Lung (tissue), 12 donors: ENCODE measurements around the gene BCL2L13. TPM values are rescaled to one million over a fixed set of nuclear protein-coding genes. Genes with fewer than 3 reads are reported as not detected.
"Not testable (repeated sequence)": the region's sequence is repeated elsewhere in the genome, so short reads cannot be mapped to it uniquely, and the experiment has no call there.

Experiments
- ATAC-seq: fragments of 200-7000 bp; cut with Tn5 transposase; one replicate; pipeline ENCODE4 v1.9.1; 2020; ENCODE audit warnings: moderate number of reproducible peaks; ENCODE audit not compliant: insufficient read depth, low FRiP score
- DNase-seq, 3 donors: peaks; one replicate each; pipeline ENCODE4 v3.0.0-alpha.2; 2013 to 2017
- H3K27ac ChIP-seq, 2 donors: one replicate each; pipeline ENCODE4 v1.5.1; 2013; ENCODE audit warnings: mild to moderate bottlenecking in 2 of 2, moderate library complexity in 2 of 2, control low read depth in 1 of 2, inconsistent platforms in 1 of 2, low read depth in 1 of 2, low read length in 1 of 2
- H3K27me3 ChIP-seq, 3 donors: one replicate each; pipeline ENCODE4 v1.5.1; 2013; ENCODE audit warnings: low read length in 2 of 3; ENCODE audit not compliant: control insufficient read depth in 3 of 3, insufficient read depth in 3 of 3
- H3K36me3 ChIP-seq, 4 donors: one replicate each; pipeline ENCODE4 v1.5.1; 2013; ENCODE audit warnings: low read length in 4 of 4, mild to moderate bottlenecking in 1 of 4, moderate library complexity in 1 of 4; ENCODE audit not compliant: control insufficient read depth in 4 of 4, insufficient read depth in 4 of 4
- H3K4me1 ChIP-seq, 5 donors: one replicate each; pipeline ENCODE4 v1.5.1; 2013; ENCODE audit warnings: low read length in 5 of 5, mild to moderate bottlenecking in 2 of 5, moderate library complexity in 1 of 5; ENCODE audit not compliant: control insufficient read depth in 5 of 5, insufficient read depth in 5 of 5
- H3K4me3 ChIP-seq: one replicate; pipeline ENCODE4 v1.5.1; 2013; ENCODE audit warnings: mild to moderate bottlenecking, control low read depth, moderate library complexity
- H3K9ac ChIP-seq, 2 donors: one replicate each; pipeline ENCODE4 v1.5.1; 2013; ENCODE audit warnings: low read length in 2 of 2, control low read depth in 1 of 2; ENCODE audit not compliant: insufficient read depth in 1 of 2
- H3K9me3 ChIP-seq, 4 donors: one replicate each; pipeline ENCODE4 v1.5.1; 2013; ENCODE audit warnings: low read length in 3 of 4, mild to moderate bottlenecking in 1 of 4, moderate library complexity in 1 of 4; ENCODE audit not compliant: control insufficient read depth in 4 of 4, insufficient read depth in 3 of 4
- WGBS, 2 donors: extraction: QIAGEN DNeasy Blood & Tissue Kit; methylation state at CpG; one replicate each; pipeline ENCODE4 v1.1.7; 2013; 5-methylcytosine and 5-hydroxymethylcytosine counted together
- polyA plus RNA-seq, 2 donors: library from polyadenylated mRNA; stranded (reverse); fragments of 200-250 nt; gene quantifications; one replicate each; pipeline ENCODE4 v1.2.1, GENCODE V29; 2013
- total RNA-seq, 2 donors: library from RNA; depleted of rRNA in 1 of 2; stranded (reverse); fragments of >200 nt in 1 of 2; gene quantifications; one replicate each; pipeline ENCODE4 v1.2.1, GENCODE V29; 2014 to 2021
- TF ChIP-seq, protein P1 (sequence below): IDR thresholded peaks from 2 replicates; pipeline ENCODE4 v1.5.1; 2012; ENCODE audit warnings: mild to moderate bottlenecking; ENCODE audit errors: control extremely low read depth, extremely low read depth
- donor health status: control.
- donor health status: control.
- donor health status: Bipolar disorder and iron deficiency.
- donor health status: healthy.
- donor health status: DM: yes; HTN: yes; CAD: no.

Gene BCL2L13
- total and polyA plus RNA-seq, 4 donors: 21.4 to 52.4 (median 33.8) TPM

GRCh38 chr22:17665854-17666253 lies 27.3 kb downstream of the BCL2L13 start:
- no peak for ATAC-seq
- Histone ChIP-seq H3K4me3 (no peak overlapping the region), H3K36me3 (peaks cover 7 to 19% (median 12%) of the 10 kb centered on the region in 4 donors), H3K9ac (no peak overlapping the region), H3K4me1 (peaks cover 0 to 5% (median 0%) of the 10 kb centered on the region in 5 donors), H3K27me3 (no peaks in the 10 kb centered on the region), H3K9me3 (peaks cover 0 to 5% (median 0%) of the 10 kb centered on the region in 4 donors), H3K27ac (no peak overlapping the region)
- DNase-seq: peak in 2 of 3 donors; percentile 69 to 78
- TF ChIP-seq, protein P1, sequence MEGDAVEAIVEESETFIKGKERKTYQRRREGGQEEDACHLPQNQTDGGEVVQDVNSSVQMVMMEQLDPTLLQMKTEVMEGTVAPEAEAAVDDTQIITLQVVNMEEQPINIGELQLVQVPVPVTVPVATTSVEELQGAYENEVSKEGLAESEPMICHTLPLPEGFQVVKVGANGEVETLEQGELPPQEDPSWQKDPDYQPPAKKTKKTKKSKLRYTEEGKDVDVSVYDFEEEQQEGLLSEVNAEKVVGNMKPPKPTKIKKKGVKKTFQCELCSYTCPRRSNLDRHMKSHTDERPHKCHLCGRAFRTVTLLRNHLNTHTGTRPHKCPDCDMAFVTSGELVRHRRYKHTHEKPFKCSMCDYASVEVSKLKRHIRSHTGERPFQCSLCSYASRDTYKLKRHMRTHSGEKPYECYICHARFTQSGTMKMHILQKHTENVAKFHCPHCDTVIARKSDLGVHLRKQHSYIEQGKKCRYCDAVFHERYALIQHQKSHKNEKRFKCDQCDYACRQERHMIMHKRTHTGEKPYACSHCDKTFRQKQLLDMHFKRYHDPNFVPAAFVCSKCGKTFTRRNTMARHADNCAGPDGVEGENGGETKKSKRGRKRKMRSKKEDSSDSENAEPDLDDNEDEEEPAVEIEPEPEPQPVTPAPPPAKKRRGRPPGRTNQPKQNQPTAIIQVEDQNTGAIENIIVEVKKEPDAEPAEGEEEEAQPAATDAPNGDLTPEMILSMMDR: no peak
- WGBS, 2 donors: 41 to 62% methylated on average over 3 of the region's 3 CpGs

DNA sequence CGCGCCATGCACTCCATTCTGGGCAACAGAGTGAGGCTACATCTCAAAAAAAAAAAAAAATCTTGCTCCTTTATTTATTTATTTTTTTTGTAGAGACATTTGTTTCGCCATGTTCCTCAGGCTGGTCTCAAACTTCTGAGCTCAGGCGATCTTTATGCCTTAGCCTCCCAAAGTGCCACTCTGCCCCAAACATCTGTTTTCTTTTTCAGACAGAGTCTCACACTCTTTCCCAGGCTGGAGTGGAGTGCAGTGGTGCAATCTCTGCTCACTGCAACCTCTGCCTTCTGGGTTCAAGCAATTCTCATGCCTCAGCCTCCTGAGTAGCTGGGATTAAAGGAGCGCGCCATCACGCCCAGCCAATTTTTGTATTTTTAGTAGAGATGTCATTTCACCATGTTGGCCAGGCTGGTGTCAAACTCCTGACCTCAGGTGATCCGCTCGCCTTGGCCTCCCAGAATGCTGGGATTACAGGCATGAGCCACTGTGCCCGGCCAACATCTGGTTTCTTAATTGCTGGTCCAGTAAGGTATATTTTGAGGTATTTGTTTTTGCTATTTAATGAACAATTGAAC lies 33.0 kb downstream of the BCL2L13 start:
- not testable (repeated sequence) for DNase-seq, H3K36me3 ChIP-seq, H3K4me1 ChIP-seq, H3K4me3 ChIP-seq, ATAC-seq, H3K9ac ChIP-seq, H3K27ac ChIP-seq, H3K9me3 ChIP-seq, H3K27me3 ChIP-seq
- WGBS, 2 donors: 97 to 98% methylated on average over 10 of the region's 10 CpGs

GRCh38 chr22:17672417-17672991 lies 33.9 kb downstream of the BCL2L13 start:
- WGBS, 2 donors: 89 to 92% methylated on average over 2 of the region's 2 CpGs
- no peak for ATAC-seq
- H3K4me3 ChIP-seq: no peak overlapping the region
- TF ChIP-seq, protein P1: no peak
- H3K27ac ChIP-seq: no peak overlapping the region
- DNase-seq: no peak
- no peaks in the 10 kb centered on the region for H3K9me3 ChIP-seq
- H3K9ac ChIP-seq: no peak overlapping the region
- peaks cover 0 to 5% (median 0%) of the 10 kb centered on the region in 5 donors for H3K4me1 ChIP-seq
- no peaks in the 10 kb centered on the region for H3K27me3 ChIP-seq
- peaks cover 0 to 5% (median 4%) of the 10 kb centered on the region in 4 donors for H3K36me3 ChIP-seq

GRCh38 chr22:17674152-17674551 lies 35.6 kb downstream of the BCL2L13 start:
- Histone ChIP-seq H3K27me3 (no peaks in the 10 kb centered on the region), H3K9me3 (no peaks in the 10 kb centered on the region), H3K4me1 (peaks cover 0 to 10% (median 0%) of the 10 kb centered on the region in 5 donors), H3K9ac (no peak overlapping the region), H3K4me3 (no peak overlapping the region), H3K27ac (no peak overlapping the region), H3K36me3 (peaks cover 0 to 5% (median 4%) of the 10 kb centered on the region in 4 donors)
- DNase-seq: no peak
- TF ChIP-seq, protein P1: no peak
- ATAC-seq: no peak
- 88 to 95% methylated on average over 7 of the region's 7 CpGs for WGBS, 2 donors
